ENCODE results near the gene RPN1.
A peak's percentile ranks its signal among the peaks of the same experiment; 100 is the strongest.
"Not testable (repeated sequence)": the region's sequence is repeated elsewhere in the genome, so short reads cannot be mapped to it uniquely, and the experiment has no call there.

RPN1 gene

DNA sequence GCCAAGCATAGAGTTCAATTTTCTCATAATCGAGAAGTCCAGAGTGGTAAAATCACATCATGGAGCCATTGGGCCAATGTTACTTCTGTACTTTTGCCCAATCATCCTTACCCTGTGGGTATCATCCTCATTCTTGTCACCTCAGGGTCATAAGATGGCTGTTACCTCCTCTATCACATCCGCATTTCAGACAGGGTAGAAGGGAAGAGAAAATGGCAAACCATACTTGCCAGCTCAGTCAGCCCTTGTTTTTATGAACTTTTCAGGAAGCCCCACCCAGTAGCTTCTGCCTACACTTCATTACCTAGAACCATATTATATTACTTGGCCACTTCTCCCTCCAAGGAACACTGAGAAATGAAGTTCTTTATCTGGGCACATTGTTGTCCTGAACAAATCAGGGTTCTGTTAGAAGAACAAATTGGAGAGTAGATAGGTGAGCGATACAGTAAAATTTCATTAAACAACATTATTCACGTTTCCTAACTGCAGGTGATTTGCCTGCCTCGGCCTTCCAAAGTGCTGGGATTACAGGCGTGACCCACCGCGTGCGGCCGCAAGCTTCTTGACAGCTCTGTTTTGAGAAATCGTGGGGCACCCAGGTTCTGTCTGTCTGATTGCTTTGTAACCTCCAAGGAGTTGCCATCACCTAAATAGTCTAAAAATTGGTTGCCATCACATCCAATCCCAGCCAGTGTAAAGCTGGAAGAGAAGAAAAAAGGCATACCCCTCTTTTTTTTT lies 34.5 kb upstream of the RPN1 start:
- no peak for DNase-seq (ENCODE audit: extremely low spot score)
- TF ChIP-seq, protein P1, sequence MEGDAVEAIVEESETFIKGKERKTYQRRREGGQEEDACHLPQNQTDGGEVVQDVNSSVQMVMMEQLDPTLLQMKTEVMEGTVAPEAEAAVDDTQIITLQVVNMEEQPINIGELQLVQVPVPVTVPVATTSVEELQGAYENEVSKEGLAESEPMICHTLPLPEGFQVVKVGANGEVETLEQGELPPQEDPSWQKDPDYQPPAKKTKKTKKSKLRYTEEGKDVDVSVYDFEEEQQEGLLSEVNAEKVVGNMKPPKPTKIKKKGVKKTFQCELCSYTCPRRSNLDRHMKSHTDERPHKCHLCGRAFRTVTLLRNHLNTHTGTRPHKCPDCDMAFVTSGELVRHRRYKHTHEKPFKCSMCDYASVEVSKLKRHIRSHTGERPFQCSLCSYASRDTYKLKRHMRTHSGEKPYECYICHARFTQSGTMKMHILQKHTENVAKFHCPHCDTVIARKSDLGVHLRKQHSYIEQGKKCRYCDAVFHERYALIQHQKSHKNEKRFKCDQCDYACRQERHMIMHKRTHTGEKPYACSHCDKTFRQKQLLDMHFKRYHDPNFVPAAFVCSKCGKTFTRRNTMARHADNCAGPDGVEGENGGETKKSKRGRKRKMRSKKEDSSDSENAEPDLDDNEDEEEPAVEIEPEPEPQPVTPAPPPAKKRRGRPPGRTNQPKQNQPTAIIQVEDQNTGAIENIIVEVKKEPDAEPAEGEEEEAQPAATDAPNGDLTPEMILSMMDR (IDR thresholded peaks at IDR 0.05; ENCODE audit: control extremely low read depth, extremely low read depth, low read depth, missing control alignments), result no peak
- CTCF ChIA-PET, result interaction anchor here (0.6 to 0.9 kb wide), 2 partner anchors 30 to 161 kb away, joined by 3 read pairs; no protein-coding TSS in a partner anchor
- POLR2A ChIA-PET, result interaction anchor here (0.6 kb wide), 1 partner anchor 737 kb away, joined by 5 read pairs; no protein-coding TSS in a partner anchor

DNA sequence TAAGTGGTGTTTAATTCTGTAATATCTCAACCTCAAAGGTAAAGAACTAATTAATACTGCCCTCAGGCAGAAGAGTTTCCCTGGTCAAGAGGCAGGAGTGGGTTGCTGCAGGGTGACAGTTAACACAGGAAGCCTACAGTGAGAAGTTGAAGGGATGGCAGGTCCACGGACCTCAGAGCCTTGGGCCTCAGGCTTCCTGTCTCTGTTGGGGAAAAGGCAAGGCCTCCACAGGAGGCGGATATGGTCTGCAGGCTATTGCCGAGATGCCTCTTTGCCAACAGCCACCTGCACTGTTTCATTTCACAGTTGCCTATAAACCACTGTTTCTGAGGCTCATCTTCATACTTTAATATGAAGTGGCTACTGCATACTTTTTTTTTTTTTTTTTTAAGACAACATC lies 33.3 kb upstream of the RPN1 start:
- POLR2A ChIA-PET, result interaction anchor here (0.7 kb wide), 1 partner anchor 22 kb away, joined by 3 read pairs; no protein-coding TSS in a partner anchor
- DNase-seq (ENCODE audit: extremely low spot score), result no peak
- CTCF ChIA-PET, result interaction anchor here (0.9 to 4.7 kb wide), 4 partner anchors 34 to 161 kb away, joined by 3 to 54 read pairs (median 3); no protein-coding TSS in a partner anchor
- TF ChIP-seq, protein P1 (IDR thresholded peaks at IDR 0.05; ENCODE audit: control extremely low read depth, extremely low read depth, low read depth, missing control alignments), result no peak

DNA sequence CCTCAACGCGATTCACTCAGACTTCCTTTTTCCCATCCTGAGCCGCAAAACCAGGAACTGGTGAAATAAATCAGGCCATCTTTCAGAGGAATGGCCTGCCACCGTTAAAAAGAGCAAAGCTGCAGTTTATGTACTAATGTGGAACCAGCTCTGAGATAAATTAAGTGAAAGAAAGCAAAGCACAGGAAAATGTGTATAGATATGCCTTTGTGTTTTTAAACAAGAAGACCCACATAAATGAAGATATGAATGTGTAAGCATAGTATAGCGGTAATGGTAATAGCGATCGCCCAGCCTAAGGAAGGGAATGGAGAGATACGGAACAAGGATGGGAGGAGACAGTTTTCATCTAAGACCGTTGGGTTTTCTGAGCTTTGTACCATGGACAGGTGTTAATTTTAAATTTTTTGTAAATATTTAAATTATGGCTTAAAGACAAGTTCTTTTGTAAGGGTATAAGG lies 30.8 kb upstream of the RPN1 start:
- ChIA-PET CTCF (interaction anchor here (0.9 to 4.7 kb wide), 46 partner anchors 8 to 575 kb away, joined by 3 to 54 read pairs (median 6); partner anchors contain the start of genes RAB7A and RPN1), POLR2A (interaction anchor here (1.1 kb wide), 1 partner anchor 46 kb away, joined by 4 read pairs; no protein-coding TSS in a partner anchor)
- TF ChIP-seq, protein P1 (IDR thresholded peaks at IDR 0.05; ENCODE audit: control extremely low read depth, extremely low read depth, low read depth, missing control alignments), result no peak
- no peak for DNase-seq (ENCODE audit: extremely low spot score)

DNA sequence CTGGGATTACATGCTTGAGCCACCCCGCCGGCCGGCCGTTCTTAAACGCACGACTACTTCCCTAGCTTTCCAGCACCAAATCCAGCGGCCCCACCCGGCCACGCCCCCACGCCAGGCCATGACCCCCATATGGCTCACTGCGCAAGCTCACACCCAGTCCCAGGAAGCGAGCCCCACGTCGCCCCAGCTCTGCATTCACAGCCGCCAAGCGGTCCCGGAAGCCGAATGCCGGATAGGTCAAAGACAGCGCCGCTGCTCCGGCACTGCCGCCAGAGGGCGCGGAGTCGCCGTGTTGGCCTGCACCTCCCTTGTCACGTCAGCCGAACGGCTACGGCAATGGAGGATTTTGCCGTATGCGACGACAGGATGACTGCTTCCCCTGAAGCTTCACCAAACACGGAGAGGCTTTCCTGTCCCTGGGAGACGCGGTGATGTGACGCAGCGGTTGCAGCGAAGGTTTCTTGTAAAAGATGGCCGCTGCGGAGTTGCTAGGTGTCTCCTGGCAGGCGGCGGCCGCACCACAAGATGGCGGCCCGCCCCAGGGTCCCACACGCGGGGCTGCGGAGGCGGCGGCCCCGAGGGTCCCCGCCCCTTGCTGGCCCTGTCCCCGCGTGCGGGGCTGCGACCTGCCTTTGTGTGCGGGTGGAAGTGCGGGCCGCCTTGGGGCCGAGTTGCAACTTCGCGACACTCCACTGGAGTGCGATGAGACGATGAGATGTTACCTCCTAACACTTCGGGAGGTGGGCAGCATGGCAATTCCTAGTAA lies 30.2 kb upstream of the RPN1 start:
- ChIA-PET POLR2A (interaction anchor here (0.6 to 1.3 kb wide), 5 partner anchors 9 to 198 kb away, joined by 3 to 6 read pairs (median 4); no protein-coding TSS in a partner anchor), CTCF (interaction anchor here (0.6 to 4.7 kb wide), 75 partner anchors 9 to 627 kb away, joined by 3 to 54 read pairs (median 5); partner anchors contain the start of genes ACAD9, RAB7A and RPN1)
- peak; percentile 97 for DNase-seq (ENCODE audit: extremely low spot score)
- TF ChIP-seq, protein P1 (IDR thresholded peaks at IDR 0.05; ENCODE audit: control extremely low read depth, extremely low read depth, low read depth, missing control alignments), result peak; percentile 99

DNA sequence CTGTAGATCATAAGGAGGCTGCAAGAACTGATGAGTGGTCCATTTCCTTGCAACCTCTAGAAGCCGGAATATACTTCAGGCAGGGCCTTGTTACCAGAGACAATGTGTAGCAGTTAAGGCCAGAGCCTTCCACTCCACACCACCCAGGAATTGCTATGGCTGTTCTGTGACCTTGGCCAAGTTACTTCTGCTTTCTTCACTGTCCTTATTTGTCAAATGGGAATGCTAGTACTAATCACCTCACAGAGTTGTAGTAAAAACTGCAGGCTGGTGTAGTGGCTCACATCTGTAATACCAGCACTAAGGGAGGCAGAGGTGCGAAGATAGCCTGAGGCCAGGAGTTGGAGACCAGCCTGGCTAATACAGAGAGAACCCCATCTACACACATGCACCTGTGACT lies 28.7 kb upstream of the RPN1 start:
- TF ChIP-seq, protein P1 (IDR thresholded peaks at IDR 0.05; ENCODE audit: control extremely low read depth, extremely low read depth, low read depth, missing control alignments), result no peak
- CTCF ChIA-PET, result interaction anchor here (1.4 to 4.7 kb wide), 7 partner anchors 11 to 167 kb away, joined by 3 to 54 read pairs (median 34); no protein-coding TSS in a partner anchor
- POLR2A ChIA-PET, result no interaction called here
- DNase-seq (ENCODE audit: extremely low spot score), result no peak

DNA sequence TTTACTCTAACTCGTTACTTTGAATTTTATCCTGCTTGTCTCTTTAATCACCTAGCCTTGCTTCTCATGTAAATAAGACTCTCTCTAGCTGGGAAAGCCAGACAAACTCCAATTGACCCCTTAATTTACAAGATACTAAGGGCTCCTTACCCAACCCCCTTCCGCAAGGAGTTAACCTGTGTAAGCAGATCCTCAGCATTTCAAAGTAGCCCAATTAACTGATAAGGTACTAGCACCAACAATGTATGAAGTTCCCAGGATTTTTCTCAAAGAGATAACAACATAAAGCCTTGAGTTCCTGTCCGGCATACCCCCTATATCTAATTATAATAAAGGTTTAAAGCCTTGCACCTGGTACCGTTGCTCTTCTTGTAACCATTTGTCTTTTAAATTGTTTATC lies 25.2 kb upstream of the RPN1 start:
- CTCF ChIA-PET, result interaction anchor here (1.6 to 2.1 kb wide), 2 partner anchors 59 to 119 kb away, joined by 5 to 11 read pairs; no protein-coding TSS in a partner anchor
- POLR2A ChIA-PET; DNase-seq (ENCODE audit: extremely low spot score): not testable (repeated sequence)

Data from GM10248 (cell line).